WTC11 (cell line): ENCODE measurements around the gene TASP1. TPM values are rescaled to one million over a fixed set of nuclear protein-coding genes. Genes with fewer than 3 reads are reported as not detected.

Experiments
- ATAC-seq: fragments of 200-7000 bp; cut with Tn5 transposase; 2 replicates; pipeline ENCODE4 v1.10.0; 2021; ENCODE audit warnings: mild to moderate bottlenecking, moderate library complexity
- CTCF ChIA-PET: fragments of 300-600 bp; sonication (Branson Sonifier 250); formaldehyde crosslinking; loops from one replicate; lab custom pipeline; 2021; ENCODE audit warnings: antibody characterized with exemption; lab: Charles Lee
- POLR2A ChIA-PET: fragments of 350-600 bp; sonication (Branson Sonifier 250); formaldehyde crosslinking; loops from one replicate; lab custom pipeline; 2021; ENCODE audit warnings: antibody characterized with exemption; lab: Charles Lee
- DNase-seq: peaks from one replicate; pipeline ENCODE4 v3.0.0; 2021; ENCODE audit warnings: low spot score
- H3K27ac Mint-ChIP-seq: 2 replicates; pipeline ENCODE4 v1.8.0; 2021; ENCODE audit warnings: mixed read lengths
- H3K27me3 Mint-ChIP-seq: 2 replicates; pipeline ENCODE4 v1.8.0; 2021; ENCODE audit warnings: low read depth, mild to moderate bottlenecking, moderate library complexity, mixed read lengths
- H3K36me3 Mint-ChIP-seq: 2 replicates; pipeline ENCODE4 v1.8.0; 2021; ENCODE audit warnings: mixed read lengths
- H3K4me1 Mint-ChIP-seq: 2 replicates; pipeline ENCODE4 v1.8.0; 2022; ENCODE audit warnings: mixed read lengths
- H3K4me3 Mint-ChIP-seq: 2 replicates; pipeline ENCODE4 v1.8.0; 2021; ENCODE audit warnings: mild to moderate bottlenecking, moderate library complexity, mixed read lengths
- H3K9me3 Mint-ChIP-seq: 2 replicates; pipeline ENCODE4 v1.8.0; 2021; ENCODE audit warnings: mixed read lengths
- ATF1 ChIP-seq: sonication (generic); formaldehyde crosslinking; IDR thresholded peaks from 2 replicates; pipeline ENCODE4 v1.8.1; 2023; ENCODE audit warnings: mild to moderate bottlenecking, moderate library complexity, missing genetic modification reagents
- ATF3 ChIP-seq: sonication (generic); formaldehyde crosslinking; conservative IDR thresholded peaks from 2 replicates; pipeline ENCODE4 v1.8.1; 2022; ENCODE audit warnings: mild to moderate bottlenecking, missing genetic modification reagents
- ATF6 ChIP-seq: sonication (generic); formaldehyde crosslinking; IDR thresholded peaks from 2 replicates; pipeline ENCODE4 v1.8.1; 2023; ENCODE audit warnings: mild to moderate bottlenecking, missing genetic modification reagents
- CBFB ChIP-seq: sonication (generic); formaldehyde crosslinking; IDR thresholded peaks from 2 replicates; pipeline ENCODE4 v1.8.1; 2022; ENCODE audit warnings: mild to moderate bottlenecking, low read depth, missing genetic modification reagents
- CREM ChIP-seq: sonication (generic); formaldehyde crosslinking; IDR thresholded peaks from 2 replicates; pipeline ENCODE4 v1.8.1; 2022; ENCODE audit warnings: mild to moderate bottlenecking, missing genetic modification reagents, moderate library complexity
- ERG ChIP-seq: fragments of 250-450 bp; sonication (Bioruptor Pico); IDR thresholded peaks from 2 replicates; pipeline ENCODE4 v1.8.0; 2021; ENCODE audit warnings: mild to moderate bottlenecking
- ETV6 ChIP-seq: sonication (generic); formaldehyde crosslinking; IDR thresholded peaks from 2 replicates; pipeline ENCODE4 v1.8.1; 2022; ENCODE audit warnings: mild to moderate bottlenecking, missing genetic modification reagents
- FOXP1 ChIP-seq: sonication (generic); formaldehyde crosslinking; IDR thresholded peaks from 2 replicates; pipeline ENCODE4 v1.8.0; 2022; ENCODE audit warnings: missing genetic modification reagents, mild to moderate bottlenecking, moderate library complexity, borderline replicate concordance
- GABPB1 ChIP-seq: sonication (generic); formaldehyde crosslinking; IDR thresholded peaks from 2 replicates; pipeline ENCODE4 v1.8.1; 2023; ENCODE audit warnings: mild to moderate bottlenecking, missing genetic modification reagents
- GRHL2 ChIP-seq: fragments of 250-450 bp; sonication (Bioruptor Pico); IDR thresholded peaks from 2 replicates; pipeline ENCODE4 v1.8.0; 2022; ENCODE audit warnings: mild to moderate bottlenecking, moderate library complexity; ENCODE audit not compliant: insufficient replicate concordance, severe bottlenecking
- HMGXB4 ChIP-seq: sonication (generic); formaldehyde crosslinking; IDR thresholded peaks from 2 replicates; pipeline ENCODE4 v1.8.1; 2023; ENCODE audit warnings: mild to moderate bottlenecking, moderate library complexity, missing genetic modification reagents
- KAT7 ChIP-seq: sonication (generic); formaldehyde crosslinking; IDR thresholded peaks from 2 replicates; pipeline ENCODE4 v1.8.1; 2023; ENCODE audit warnings: missing genetic modification reagents, mild to moderate bottlenecking, borderline replicate concordance
- MYBL2 ChIP-seq: sonication (generic); formaldehyde crosslinking; IDR thresholded peaks from 2 replicates; pipeline ENCODE4 v1.8.1; 2023; ENCODE audit warnings: mild to moderate bottlenecking, moderate library complexity, missing genetic modification reagents
- NFE2L1 ChIP-seq: sonication (generic); formaldehyde crosslinking; IDR thresholded peaks from 2 replicates; pipeline ENCODE4 v1.8.1; 2023; ENCODE audit warnings: missing genetic modification reagents
- PRRX2 ChIP-seq: fragments of 250-450 bp; sonication (Bioruptor Pico); IDR thresholded peaks from 2 replicates; pipeline ENCODE4 v1.8.0; 2021; ENCODE audit warnings: mild to moderate bottlenecking
- RELA ChIP-seq: sonication (generic); formaldehyde crosslinking; IDR thresholded peaks from 2 replicates; pipeline ENCODE4 v1.8.1; 2022; ENCODE audit warnings: missing genetic modification reagents, mild to moderate bottlenecking, borderline replicate concordance
- SMAD4 ChIP-seq: sonication (generic); formaldehyde crosslinking; IDR thresholded peaks from 2 replicates; pipeline ENCODE4 v1.8.0; 2022; ENCODE audit warnings: mild to moderate bottlenecking, missing genetic modification reagents
- SP1 ChIP-seq: sonication (generic); formaldehyde crosslinking; conservative IDR thresholded peaks from 2 replicates; pipeline ENCODE4 v1.8.1; 2022; ENCODE audit warnings: missing genetic modification reagents
- TEAD1 ChIP-seq: sonication (generic); formaldehyde crosslinking; IDR thresholded peaks from 2 replicates; pipeline ENCODE4 v1.8.0; 2022; ENCODE audit warnings: mild to moderate bottlenecking, missing genetic modification reagents
- USF1 ChIP-seq: sonication (generic); formaldehyde crosslinking; IDR thresholded peaks from 2 replicates; pipeline ENCODE4 v1.8.0; 2022; ENCODE audit warnings: mild to moderate bottlenecking, missing genetic modification reagents
- ZBTB21 ChIP-seq: sonication (generic); formaldehyde crosslinking; IDR thresholded peaks from 2 replicates; pipeline ENCODE4 v1.8.1; 2023; ENCODE audit warnings: mild to moderate bottlenecking, missing genetic modification reagents, borderline replicate concordance
- ZBTB43 ChIP-seq: sonication (generic); formaldehyde crosslinking; IDR thresholded peaks from 2 replicates; pipeline ENCODE4 v1.8.1; 2023; ENCODE audit warnings: mild to moderate bottlenecking, missing genetic modification reagents
- ZMAT4 ChIP-seq: fragments of 250-450 bp; sonication (Bioruptor Pico); IDR thresholded peaks from 2 replicates; pipeline ENCODE4 v1.9.0; 2021; ENCODE audit warnings: mild to moderate bottlenecking
- ZNF232 ChIP-seq: sonication (generic); formaldehyde crosslinking; IDR thresholded peaks from 2 replicates; pipeline ENCODE4 v1.8.0; 2022; ENCODE audit warnings: mild to moderate bottlenecking, missing genetic modification reagents
- ZNF263 ChIP-seq: sonication (generic); formaldehyde crosslinking; IDR thresholded peaks from 2 replicates; pipeline ENCODE4 v1.8.1; 2022; ENCODE audit warnings: low read depth, mild to moderate bottlenecking, moderate library complexity, missing genetic modification reagents
- ZNF317 ChIP-seq: sonication (generic); formaldehyde crosslinking; IDR thresholded peaks from 2 replicates; pipeline ENCODE4 v1.8.1; 2023; ENCODE audit warnings: low read depth, mild to moderate bottlenecking, moderate library complexity, missing genetic modification reagents, borderline replicate concordance
- ZSCAN18 ChIP-seq: fragments of 250-450 bp; sonication (Bioruptor Pico); IDR thresholded peaks from 2 replicates; pipeline ENCODE4 v2.1.2; 2022; ENCODE audit warnings: mild to moderate bottlenecking, moderate library complexity
- total RNA-seq: library from RNA; stranded (reverse); gene quantifications from 3 replicates; pipeline ENCODE4 v1.2.3, GENCODE V29; 2021

Gene TASP1
- total RNA-seq, 1 experiment from 2014 or later: 12.4 TPM

- Mint-ChIP-seq H3K4me1 (peaks cover 27% of the 10 kb centered on the region), H3K4me3 (no peak overlapping the region), H3K9me3 (no peaks in the 10 kb centered on the region), H3K27me3 (no peaks in the 10 kb centered on the region), H3K27ac (no peak overlapping the region), H3K36me3 (no peaks in the 10 kb centered on the region)
- DNase-seq (no peak), ATAC-seq (no peak)
- CTCF ChIA-PET: no interaction called here
- TF ChIP-seq ZNF317 (CRISPR knock-in tag) (no peak), MYBL2 (no peak), RELA (no peak), ATF3 (no peak), ZSCAN18 (no peak), ATF1 (no peak), CREM (CRISPR knock-in tag) (no peak), ZNF232 (CRISPR knock-in tag) (no peak), PRRX2 (CRISPR knock-in tag) (no peak), ZBTB21 (CRISPR knock-in tag) (no peak), SMAD4 (CRISPR knock-in tag) (no peak), KAT7 (CRISPR knock-in tag) (no peak), ATF6 (CRISPR knock-in tag) (no peak), ERG (CRISPR knock-in tag) (no peak), GRHL2 (CRISPR knock-in tag) (no peak), ZBTB43 (no peak), ZMAT4 (CRISPR knock-in tag) (no peak), NFE2L1 (CRISPR knock-in tag) (no peak), GABPB1 (CRISPR knock-in tag) (no peak)
- POLR2A ChIA-PET: no interaction called here
Measured at GRCh38 chr20:13401596-13401995, 237.1 kb downstream of the TASP1 start.

- no peaks in the 10 kb centered on the region for H3K36me3 Mint-ChIP-seq
- POLR2A ChIA-PET: no interaction called here
- H3K4me3 Mint-ChIP-seq: no peak overlapping the region
- DNase-seq: no peak
- CTCF ChIA-PET: no interaction called here
- H3K9me3 Mint-ChIP-seq: no peaks in the 10 kb centered on the region
- H3K27ac Mint-ChIP-seq: no peak overlapping the region
- no peak for ATAC-seq
- peaks cover 27% of the 10 kb centered on the region for H3K4me1 Mint-ChIP-seq
- H3K27me3 Mint-ChIP-seq: no peaks in the 10 kb centered on the region
- TF ChIP-seq ZNF263 (CRISPR knock-in tag): no peak
- no peak for TF ChIP-seq CBFB (CRISPR knock-in tag)
- no peak for TF ChIP-seq KAT7 (CRISPR knock-in tag)
- TF ChIP-seq SP1 (CRISPR knock-in tag): no peak
- no peak for TF ChIP-seq TEAD1 (CRISPR knock-in tag)
- no peak for TF ChIP-seq FOXP1 (CRISPR knock-in tag)
- TF ChIP-seq ZNF317 (CRISPR knock-in tag): no peak
- TF ChIP-seq ZBTB21 (CRISPR knock-in tag): no peak
- TF ChIP-seq GABPB1 (CRISPR knock-in tag): no peak
- TF ChIP-seq HMGXB4: no peak
- no peak for TF ChIP-seq ETV6 (CRISPR knock-in tag)
- no peak for TF ChIP-seq USF1 (CRISPR knock-in tag)
Measured at GRCh38 chr20:13400453-13400852, 238.3 kb downstream of the TASP1 start.
